ENCODE data around the gene STN1.

DNA sequence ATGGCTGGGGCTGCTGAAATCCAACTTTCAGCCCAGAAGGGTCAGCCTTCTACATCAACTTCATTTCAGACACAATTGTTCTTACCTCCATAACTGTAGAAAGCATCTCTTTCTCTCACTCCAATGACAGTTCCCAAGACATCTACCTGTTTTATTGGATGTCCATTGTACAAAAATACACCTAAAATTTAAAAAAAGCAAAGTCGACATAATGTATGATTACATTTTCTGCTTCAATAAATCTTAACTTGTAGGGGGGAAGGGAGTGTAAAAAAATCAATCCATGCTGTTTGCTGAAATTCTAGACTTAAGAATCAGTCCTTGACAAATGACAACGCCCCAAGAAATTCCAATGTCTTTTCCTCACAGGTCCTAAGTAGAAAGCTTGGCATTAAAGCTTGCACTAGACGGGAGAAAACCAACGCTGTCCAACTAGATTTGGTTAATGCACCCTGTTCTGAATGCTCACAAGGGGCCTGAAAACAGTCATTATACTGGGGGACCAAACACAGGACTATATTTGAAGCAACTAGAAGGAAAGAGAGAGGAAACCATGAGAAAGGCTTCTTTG, 7.5 kb downstream of the STN1 start:
- TF ChIP-seq, protein P1, sequence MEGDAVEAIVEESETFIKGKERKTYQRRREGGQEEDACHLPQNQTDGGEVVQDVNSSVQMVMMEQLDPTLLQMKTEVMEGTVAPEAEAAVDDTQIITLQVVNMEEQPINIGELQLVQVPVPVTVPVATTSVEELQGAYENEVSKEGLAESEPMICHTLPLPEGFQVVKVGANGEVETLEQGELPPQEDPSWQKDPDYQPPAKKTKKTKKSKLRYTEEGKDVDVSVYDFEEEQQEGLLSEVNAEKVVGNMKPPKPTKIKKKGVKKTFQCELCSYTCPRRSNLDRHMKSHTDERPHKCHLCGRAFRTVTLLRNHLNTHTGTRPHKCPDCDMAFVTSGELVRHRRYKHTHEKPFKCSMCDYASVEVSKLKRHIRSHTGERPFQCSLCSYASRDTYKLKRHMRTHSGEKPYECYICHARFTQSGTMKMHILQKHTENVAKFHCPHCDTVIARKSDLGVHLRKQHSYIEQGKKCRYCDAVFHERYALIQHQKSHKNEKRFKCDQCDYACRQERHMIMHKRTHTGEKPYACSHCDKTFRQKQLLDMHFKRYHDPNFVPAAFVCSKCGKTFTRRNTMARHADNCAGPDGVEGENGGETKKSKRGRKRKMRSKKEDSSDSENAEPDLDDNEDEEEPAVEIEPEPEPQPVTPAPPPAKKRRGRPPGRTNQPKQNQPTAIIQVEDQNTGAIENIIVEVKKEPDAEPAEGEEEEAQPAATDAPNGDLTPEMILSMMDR (IDR thresholded peaks at IDR 0.05), result no peak
- no peak for TF ChIP-seq GABPA (IDR thresholded peaks at IDR 0.05; ENCODE audit: low read depth)
- TF ChIP-seq EZH2phosphoT487 (IDR thresholded peaks at IDR 0.05; ENCODE audit: borderline replicate concordance, low read depth), result no peak
- TF ChIP-seq, protein P2, sequence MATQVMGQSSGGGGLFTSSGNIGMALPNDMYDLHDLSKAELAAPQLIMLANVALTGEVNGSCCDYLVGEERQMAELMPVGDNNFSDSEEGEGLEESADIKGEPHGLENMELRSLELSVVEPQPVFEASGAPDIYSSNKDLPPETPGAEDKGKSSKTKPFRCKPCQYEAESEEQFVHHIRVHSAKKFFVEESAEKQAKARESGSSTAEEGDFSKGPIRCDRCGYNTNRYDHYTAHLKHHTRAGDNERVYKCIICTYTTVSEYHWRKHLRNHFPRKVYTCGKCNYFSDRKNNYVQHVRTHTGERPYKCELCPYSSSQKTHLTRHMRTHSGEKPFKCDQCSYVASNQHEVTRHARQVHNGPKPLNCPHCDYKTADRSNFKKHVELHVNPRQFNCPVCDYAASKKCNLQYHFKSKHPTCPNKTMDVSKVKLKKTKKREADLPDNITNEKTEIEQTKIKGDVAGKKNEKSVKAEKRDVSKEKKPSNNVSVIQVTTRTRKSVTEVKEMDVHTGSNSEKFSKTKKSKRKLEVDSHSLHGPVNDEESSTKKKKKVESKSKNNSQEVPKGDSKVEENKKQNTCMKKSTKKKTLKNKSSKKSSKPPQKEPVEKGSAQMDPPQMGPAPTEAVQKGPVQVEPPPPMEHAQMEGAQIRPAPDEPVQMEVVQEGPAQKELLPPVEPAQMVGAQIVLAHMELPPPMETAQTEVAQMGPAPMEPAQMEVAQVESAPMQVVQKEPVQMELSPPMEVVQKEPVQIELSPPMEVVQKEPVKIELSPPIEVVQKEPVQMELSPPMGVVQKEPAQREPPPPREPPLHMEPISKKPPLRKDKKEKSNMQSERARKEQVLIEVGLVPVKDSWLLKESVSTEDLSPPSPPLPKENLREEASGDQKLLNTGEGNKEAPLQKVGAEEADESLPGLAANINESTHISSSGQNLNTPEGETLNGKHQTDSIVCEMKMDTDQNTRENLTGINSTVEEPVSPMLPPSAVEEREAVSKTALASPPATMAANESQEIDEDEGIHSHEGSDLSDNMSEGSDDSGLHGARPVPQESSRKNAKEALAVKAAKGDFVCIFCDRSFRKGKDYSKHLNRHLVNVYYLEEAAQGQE (IDR thresholded peaks at IDR 0.05; ENCODE audit: low read depth, low read length), result no peak
- TF ChIP-seq ELF1 (IDR thresholded peaks at IDR 0.05), result no peak
- TF ChIP-seq TAF1 (IDR thresholded peaks at IDR 0.05; ENCODE audit: borderline replicate concordance, low read depth, low read length), result no peak
- TF ChIP-seq TEAD4 (IDR thresholded peaks at IDR 0.05; ENCODE audit: borderline replicate concordance, insufficient read depth), result no peak
- no peak for TF ChIP-seq USF2 (IDR thresholded peaks at IDR 0.05; ENCODE audit: borderline replicate concordance, low read depth, low read length)
- TF ChIP-seq IRF3 (IDR thresholded peaks at IDR 0.05; ENCODE audit: low read depth, low read length), result no peak
